NCI-H2081 (cell line): ENCODE measurements around the gene TEX9.
"Not testable (repeated sequence)": the region's sequence is repeated elsewhere in the genome, so short reads cannot be mapped to it uniquely, and the experiment has no call there.

Source experiments
- DNase-seq, 2 experiments: peaks; one replicate each; lab custom pipeline; 2025; lab: John Stamatoyannopoulos, UW

Gene TEX9

DNA sequence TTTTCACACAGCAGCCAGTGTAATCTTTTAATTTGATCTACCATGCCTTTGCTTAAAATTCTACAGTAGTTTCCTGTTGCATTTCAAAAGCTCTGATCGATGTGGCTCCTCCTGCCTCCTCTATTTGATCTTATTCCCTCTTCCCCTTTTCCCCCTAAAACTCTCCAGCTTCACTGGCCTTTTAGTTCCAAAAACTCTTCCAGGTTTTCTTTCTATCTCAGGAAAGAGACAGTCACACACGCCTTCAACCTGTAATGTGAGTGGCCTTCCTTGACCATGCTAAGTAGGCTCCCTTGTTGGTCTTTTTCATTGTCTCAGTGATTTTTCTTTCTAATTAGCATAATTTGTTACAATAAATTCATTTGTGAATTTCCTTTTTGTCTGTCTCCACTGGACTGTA is 985 bp downstream of the TEX9 start:
- peak; percentile 8 to 17 for DNase-seq

DNA sequence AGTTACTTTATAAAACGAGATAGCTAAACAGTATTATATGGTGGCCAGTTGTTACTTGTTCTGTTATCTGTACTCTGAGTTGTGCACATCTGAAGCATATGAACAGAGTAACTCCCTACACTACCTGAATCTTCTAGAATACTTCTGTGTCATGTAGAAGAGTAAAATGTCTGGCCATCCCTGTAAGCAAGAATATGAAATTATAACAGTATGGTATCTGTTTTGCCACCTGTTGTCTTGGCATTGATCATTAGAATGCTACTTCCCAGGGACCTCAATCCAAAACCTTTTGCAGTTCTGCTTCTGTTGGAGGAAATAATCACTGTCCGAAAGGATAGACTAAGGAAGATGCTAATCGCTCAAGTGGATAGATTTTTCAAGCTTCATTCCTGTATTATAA is 1.9 kb downstream of the TEX9 start:
- DNase-seq: no peak

DNA sequence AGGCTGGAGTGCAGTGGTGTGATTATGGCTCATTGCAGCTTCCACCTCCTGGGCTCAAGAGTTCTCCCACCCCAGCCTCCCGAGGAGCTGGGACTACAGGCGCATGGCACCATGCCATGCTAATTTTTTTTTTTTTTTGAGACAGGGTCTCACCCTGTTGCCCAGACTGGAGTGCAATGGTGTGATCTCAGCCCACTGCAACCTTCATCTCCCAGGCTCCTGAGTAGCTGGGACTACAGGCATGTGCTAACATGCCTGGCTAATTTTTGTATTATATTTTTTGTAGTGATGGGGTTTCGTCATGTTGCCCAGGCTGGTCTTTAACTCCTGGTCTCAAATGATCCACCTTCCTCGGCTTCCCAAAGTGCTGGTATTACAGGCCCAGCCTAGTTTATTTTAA is 4.0 kb downstream of the TEX9 start:
- DNase-seq: peak; percentile 14 to 66

DNA sequence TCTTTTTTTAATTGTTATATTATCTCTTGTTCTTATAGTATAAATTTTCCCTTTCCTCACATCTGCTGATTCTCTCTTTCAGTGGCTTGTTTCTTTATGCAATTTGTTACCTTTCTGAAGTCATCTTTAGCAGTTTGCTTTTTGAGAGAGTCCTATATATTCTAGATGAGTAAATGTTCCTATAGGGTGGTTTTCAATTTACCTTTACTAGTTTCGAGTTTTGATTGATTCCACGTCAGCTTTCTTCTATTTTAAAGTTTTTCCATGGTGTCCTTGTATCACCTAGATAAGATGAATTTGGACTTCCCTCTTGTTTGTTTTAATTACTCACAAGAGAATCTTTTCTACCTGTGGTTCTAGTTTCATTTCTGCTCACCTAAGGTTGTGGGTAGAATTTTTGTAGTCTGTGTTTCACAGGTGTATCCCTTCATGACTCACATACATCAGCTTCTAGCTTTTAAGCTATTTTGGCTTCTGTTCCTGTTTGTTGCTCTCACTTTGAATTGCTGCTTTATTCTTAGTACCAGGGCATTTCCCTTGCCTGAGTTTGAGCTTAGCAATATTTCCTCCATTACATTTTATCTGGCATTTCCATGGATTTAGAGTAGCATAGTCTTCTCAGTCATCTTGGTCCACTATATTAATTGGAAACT is 6.4 kb downstream of the TEX9 start:
- DNase-seq: no peak

DNA sequence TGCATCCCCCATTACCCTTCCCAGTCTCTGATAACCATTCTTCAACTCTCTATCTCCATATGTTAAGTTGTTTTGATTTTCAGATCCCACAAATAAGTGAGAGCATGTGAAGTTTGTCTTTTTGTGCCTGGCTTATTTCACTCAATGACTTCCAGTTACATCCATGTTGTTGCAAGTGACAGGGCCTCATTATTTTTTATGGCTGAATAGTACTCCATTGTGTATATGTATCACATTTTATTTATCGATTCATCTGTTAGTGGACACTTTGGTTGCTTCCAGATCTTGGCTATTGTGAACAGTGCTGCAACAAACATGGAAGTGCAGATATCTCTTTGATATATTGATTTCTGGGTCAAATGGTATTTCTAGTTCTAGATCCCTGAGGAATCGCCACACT is 9.5 kb downstream of the TEX9 start:
- DNase-seq: not testable (repeated sequence)

DNA sequence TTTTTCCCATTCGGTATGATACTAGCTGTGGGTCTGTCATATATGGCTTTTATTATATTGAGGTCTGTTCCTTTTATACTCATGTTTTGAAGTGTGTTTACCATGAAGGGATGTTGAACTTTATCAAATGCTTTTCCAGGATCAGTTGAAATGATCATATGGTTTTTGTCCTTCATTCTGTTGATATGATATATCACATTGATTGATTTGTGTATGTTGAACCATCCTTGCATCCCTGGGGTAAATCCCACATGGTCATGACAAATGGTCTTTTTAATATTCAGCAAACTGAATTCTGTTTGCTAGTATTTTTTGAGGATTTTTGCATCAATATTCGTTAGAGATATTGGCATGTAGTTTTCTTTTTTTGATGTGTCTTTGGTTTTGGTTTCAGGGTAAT is 12.6 kb downstream of the TEX9 start:
- not testable (repeated sequence) for DNase-seq

DNA sequence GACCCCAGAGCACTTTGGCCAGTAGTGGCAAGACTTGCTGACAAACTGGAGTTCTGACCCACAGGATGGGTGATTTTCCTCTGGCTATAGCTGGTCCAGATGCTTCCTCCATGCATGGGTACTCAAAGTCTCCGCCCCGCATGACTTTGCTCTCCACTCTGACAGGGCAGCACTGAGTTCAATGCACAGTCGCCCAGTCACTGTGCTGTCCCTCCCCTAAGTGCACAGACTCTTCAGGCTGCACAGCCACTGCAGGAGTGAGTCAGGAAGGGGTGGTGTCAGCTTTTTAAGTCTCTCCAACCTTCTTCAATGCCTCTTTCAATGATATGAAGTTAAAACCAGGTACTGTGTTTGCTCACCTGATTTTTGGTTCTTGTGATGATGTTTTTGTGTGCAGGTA is 17.8 kb downstream of the TEX9 start:
- no peak for DNase-seq

DNA sequence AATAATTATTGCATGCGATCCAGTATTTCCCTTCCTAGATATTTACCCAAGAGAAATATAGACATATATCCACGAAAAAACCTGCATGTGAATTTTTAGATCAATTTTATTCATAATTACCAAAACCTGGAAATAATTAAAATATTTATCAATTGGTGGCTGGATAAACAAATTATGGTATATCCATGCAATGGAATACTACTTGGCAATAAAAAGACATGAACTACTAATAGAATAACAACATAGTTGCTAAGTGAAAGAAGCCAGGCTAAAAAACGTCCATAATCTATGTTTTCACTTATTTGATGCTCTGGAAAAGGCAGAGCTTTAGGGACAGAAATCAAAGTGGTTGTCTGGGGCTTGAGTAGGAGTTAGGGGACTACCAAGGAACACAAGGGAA is 20.7 kb downstream of the TEX9 start:
- DNase-seq: no peak

DNA sequence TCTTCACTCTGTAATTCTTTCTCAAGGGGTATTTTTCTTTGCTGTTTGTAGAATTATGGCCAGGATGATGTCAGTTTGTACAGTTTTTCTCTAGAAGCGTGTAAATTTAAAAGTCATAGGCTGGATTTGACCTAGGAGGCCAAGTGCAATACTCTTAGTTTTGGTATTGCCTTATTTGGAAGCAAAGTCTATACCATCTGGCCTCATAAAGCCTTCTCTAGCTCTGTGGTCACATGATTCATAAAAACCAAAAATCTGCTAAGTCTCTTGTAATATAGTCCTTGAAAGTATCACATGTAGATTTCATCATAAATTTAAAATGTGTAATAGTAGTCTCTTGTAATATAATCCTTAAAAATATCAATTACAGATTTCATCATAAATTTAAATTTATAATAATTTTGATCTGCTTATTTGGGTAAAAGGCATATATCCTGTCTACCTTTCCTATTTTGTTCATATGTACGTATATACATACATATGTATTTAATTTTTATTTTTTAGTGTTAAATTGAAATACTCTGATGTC is 25.6 kb downstream of the TEX9 start:
- no peak for DNase-seq

DNA sequence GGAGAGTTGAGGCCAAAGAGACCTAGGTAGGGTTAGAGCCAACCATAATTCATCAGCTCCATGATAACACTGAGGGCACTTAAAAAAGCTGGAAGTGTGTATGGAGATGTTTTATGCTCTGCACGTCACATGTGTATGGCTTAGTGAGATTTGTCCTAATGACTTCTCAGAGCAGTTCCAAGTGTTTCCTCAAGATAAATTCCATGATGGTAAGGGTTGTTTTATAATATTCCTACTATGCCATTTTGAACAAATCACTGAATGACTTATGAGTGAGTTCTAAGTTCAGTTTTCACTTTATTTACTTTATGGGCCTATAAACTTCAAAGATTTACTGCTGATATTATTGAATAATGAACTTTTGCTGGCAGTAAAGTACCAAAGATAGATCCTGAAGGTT is 28.1 kb downstream of the TEX9 start:
- no peak for DNase-seq

DNA sequence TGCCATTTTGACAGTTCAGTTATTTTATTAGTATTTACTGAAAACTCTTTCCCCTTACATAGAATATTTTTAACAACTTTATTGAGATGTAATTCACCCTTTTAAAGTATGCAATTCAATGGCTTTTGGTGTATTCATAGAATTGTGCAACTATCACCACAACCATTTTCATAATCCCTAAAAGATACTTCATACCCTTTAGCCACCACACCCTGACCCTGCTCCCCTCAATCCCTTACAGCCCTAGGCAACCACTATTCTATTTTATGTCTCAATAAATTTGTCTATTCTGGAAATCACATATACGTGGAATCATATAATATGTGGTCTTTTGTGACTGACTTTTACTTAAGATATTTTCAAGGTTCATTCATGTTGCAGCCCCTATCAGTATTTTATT is 29.7 kb downstream of the TEX9 start:
- DNase-seq: no peak

DNA sequence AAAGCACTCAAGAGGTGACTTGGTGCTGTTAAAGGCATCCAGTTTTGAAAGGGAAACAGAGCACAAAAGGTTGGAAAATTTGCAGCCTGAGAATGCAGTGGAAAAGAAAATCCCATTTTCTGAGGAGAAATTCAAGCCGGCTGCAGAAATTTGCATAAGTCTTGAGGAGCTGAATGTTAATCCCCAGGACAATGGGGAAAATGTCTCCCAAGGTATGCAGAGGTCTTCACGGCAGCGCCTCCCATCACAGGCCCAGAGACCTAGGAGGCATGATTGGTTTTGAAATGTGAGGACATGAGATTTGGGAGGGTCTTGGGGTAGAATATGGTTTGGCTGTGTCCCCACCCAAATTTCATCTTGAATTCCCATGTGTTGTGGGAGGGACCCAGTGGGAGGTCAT is 32.1 kb downstream of the TEX9 start:
- DNase-seq: not testable (repeated sequence)

DNA sequence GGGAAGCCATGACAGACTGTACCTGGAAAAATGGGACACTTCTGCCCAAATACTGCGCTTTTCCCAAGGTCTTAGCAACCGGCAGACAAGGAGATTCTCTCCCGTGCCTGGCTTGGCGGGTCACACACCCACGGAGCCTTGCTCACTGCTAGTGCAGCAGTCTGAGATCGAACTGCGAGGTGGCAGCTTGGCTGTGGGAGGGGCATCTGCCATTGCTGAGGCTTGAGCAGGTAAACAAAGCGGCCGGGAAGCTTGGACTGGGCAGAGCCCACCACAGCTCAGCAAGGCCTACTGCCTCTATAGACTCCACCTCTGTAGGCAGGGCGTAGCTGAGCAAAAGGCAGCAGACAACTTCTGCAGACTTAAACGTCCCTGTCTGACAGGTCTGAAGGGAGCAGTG is 34.0 kb downstream of the TEX9 start:
- DNase-seq: not testable (repeated sequence)

DNA sequence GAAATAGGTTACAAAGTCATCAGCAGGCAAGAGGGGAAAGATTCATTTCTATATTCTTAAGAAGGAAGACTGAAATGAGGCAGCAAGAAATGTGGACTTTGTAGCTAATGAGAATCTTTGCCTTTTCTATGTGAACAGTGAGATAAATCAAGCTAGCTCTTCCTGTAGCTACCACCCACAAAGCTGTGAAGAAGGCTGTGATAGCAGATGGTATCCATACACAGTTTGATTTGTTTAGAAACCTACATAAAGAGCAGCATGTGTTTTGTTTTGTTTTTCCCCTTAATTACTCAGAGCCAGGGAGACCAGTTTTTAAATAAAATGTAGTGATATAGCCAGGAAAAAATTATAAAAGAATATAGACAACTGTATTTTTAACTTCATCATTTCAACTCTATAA is 45.5 kb downstream of the TEX9 start:
- peak in 1 of 2 experiments; percentile 25 for DNase-seq

DNA sequence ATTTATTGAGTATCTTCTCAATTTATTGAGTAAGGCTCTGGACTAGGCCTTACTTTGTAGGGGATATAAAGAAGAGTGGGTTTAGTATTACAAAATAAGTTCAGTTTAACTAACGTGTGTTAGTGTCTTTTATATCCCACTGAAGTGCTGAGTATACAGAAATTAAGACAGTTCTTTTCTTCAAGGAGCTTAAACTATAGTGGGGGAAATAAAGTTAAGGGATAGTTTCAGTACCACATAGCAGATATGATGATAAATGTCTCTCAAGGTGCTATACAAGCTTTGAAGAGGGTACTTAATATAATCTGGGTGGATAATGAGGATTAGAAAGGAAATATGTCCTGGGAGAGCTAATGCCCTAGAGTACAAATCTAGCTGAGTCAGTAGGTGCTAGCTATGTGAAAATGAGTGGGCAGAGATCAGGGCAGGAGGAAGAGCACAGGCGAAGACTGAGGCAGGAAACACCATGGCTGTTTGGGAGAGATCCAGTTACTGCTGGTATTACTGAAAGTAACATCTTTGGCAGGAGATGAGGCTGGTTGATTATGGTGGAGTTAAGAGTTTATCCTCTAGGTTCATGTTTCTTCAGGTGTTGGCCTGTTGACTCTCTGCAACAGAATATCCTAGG is 46.0 kb downstream of the TEX9 start:
- peak in 1 of 2 experiments; percentile 25 for DNase-seq

DNA sequence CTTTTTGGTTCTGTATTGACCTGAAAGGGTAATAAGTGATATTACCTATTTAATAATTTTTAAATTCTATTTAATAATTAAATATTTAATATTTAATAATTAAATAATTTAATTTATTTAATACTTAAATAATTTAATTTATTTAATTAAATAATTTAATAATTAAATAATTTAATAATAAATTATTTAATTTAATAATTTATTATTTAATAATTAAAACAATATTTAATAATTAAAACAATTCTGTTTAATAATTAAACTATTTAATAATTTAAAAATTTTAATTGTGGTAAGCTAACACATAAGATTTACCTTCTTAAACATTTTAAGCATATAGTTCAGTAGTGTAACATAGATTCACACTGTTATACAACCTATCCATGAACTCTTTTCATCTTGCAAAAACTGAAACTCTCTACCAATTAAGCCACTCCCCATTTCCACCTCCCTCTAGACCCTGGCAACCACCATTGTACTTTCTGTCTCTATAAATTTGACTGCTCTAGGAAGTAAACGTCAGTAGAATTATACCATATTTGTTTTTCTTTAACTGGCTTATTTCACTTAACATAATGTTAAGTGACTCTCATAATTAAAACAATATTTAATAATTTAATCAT is 48.0 kb downstream of the TEX9 start:
- not testable (repeated sequence) for DNase-seq

DNA sequence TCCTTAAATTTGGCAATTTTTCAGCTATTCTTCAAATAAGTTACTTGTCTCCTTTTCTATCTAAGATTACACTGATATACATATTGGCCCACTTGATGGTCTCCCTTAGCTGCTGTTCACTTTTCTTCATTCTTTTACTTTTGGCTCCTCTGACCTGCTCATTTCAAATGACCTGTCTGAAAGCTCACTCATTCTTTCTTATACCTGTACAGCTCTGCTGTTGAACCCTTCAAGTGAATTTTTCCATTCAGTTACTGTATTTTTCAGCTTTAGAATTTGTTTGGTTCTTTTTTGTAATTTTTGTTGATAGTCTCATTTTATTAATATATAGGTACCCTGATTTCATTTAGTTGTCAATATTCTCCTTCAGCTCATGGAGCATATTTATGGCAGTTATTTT is 60.0 kb downstream of the TEX9 start:
- no peak for DNase-seq

DNA sequence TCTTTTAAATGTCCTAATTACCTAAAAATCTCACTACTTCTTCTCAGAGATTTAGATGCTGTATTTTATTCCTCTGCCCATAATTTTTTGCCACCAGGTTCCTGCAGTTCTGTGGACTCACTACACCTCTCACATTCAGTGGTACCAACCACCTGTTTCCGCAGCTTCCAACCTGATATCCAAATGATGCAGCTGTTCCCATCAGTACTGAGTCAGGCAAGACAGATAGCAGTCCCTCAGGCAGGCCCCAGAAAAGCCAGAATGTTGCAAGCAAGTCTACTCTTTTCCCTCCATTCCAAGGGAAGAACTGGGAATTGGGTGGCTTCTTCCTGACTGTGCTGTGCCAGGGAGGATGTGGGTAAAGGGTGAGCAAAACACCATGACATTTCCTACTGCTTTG is 60.8 kb downstream of the TEX9 start:
- no peak for DNase-seq

DNA sequence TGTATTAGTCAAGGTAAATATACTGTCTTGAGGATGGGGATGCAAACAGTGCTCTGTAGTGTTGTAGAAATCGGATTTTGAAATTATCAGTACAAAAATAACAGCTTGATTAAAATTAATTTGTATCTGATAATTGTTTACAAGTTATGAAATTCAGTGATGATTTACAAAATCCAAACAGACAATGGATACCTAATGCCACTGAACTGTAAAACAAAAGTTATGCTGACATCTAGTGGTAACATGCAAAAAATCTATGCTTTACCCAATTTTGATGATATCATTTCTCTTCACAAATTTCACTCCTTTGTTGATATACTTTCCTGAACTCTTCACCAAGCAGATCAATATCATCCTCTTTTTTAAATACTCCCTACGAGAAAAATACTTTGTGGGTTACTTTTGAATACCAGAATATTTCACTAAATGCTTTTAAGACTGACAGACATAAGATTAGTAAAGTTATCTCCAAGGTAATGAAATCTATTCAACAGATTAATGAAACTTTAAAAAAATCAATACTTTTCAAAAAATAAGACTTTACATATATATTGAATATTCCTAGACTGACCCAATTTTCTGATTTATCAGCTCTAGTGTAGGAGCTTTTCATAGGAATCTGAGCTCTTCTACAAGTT is 63.7 kb downstream of the TEX9 start:
- DNase-seq: peak; percentile 28 to 37

DNA sequence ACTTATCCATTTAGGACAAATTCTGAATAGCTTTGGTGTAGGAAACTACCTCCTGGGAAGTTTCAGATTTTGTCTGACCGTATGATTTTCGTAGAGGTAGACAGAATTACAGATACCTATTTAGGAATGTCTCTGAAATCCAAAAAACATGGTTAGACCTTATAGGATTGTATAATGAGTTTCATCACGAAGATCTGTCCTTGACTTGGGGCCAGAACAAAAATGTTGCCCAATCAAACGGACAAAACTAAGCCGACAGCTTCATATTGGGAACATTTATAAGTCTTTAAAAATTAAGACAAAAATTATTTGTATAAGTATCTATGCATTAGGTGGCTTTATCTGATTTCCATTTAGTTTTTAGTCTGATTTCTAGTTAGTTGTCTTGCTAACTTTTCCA is 67.1 kb downstream of the TEX9 start:
- no peak for DNase-seq

DNA sequence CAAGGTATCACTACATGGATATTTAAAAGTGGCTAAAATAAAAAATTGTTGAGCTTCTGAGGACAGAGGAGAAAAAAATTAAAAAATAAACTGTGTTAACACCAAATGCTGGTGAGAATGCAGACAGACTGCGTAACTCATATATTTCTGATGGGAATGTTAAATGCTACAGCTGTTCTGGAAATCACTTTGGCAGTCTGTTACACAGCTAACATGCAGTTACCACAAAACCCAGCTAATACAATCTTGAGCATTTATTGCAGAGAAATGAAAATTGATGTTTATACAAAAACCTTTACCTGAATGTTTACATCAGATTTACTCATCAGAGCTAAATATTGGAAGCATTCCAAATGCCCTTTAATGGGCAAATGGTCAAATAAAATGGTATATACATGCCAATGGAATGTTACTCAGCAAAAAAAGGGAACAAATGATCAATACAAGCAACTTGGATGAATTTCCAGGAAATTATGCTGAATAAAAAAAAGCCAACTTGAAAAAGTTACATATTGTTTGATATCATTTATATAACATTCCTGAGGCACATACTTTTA is 75.1 kb downstream of the TEX9 start:
- DNase-seq: no peak

DNA sequence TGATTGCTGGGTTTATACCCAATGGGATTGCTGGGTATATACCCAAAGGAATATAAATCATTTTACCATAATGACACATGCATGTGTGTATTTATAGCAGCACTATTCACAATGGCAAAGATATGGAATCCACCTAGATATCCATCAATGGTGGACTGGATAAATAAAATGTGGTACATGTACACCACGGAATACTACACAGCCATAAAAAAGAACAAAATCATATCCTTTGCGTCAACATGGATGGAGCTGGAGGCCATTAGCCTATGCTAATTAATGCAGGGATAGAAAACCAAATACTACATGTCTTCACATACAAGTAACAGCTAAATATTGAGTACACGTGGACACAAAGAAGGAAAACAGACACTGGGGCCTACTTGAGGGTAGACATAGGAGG is 77.1 kb downstream of the TEX9 start:
- no peak for DNase-seq

DNA sequence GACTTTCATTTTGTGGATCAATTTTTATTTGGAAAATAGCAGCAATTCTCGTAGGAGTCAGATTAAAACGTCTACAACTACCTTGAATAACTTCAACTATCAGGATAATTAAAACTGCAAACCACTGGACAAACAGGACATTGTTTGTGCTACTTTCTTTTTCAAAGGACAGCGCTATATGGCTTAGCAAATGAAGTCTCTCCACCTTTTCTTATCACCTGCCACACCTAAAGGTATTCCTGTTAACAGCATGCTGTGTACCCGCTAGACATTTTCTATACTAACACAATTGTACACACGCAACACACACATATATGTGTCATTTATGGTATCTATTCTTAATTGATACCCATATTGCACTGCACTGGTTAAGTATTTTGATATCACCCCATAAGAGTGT is 80.5 kb downstream of the TEX9 start:
- DNase-seq: no peak
